Measurements from ENCODE around the gene TAMM41.

The TAMM41 gene

DNA sequence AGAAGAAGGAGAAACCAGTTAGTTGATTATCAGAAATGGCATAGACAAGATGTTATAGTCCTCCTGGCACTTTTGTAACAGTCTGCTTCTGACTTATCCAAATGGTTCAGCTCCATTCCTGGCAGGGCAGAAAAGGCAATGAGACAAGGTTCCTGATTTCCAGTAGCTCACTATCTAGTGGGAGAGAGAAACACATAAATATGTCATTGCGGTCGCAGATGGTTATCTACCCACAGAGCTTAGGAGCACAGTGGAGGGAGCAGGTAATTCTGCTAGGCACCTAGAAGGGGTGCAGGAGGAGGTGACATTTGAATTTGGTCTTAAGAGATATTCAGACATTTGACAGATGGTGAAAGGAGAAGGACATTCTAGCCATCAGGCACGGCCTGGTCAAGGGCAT, 78.1 kb downstream of the TAMM41 start:
- TF ChIP-seq, protein P1, sequence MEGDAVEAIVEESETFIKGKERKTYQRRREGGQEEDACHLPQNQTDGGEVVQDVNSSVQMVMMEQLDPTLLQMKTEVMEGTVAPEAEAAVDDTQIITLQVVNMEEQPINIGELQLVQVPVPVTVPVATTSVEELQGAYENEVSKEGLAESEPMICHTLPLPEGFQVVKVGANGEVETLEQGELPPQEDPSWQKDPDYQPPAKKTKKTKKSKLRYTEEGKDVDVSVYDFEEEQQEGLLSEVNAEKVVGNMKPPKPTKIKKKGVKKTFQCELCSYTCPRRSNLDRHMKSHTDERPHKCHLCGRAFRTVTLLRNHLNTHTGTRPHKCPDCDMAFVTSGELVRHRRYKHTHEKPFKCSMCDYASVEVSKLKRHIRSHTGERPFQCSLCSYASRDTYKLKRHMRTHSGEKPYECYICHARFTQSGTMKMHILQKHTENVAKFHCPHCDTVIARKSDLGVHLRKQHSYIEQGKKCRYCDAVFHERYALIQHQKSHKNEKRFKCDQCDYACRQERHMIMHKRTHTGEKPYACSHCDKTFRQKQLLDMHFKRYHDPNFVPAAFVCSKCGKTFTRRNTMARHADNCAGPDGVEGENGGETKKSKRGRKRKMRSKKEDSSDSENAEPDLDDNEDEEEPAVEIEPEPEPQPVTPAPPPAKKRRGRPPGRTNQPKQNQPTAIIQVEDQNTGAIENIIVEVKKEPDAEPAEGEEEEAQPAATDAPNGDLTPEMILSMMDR (IDR thresholded peaks at IDR 0.05): no peak

DNA sequence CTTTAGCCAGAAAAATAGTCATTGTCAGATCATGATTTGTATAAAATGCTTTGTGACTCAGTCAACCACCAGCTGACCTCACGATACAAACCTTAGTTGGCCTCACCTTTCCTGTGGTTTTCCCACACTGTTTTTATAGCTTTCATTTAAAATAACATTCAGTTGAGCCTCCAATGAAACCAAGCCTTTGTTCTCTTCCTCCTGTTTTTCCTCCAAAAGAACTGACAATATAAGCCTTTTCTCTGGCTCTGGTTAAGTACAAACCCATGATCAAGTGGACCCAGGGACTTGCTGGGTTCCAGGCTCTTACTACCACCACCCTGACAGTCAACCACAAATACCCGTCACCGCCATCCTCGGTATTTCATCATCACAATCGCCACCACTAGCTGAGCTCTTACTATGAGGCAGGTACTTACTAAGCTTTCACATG, 81.7 kb downstream of the TAMM41 start:
- TF ChIP-seq, protein P1 (IDR thresholded peaks at IDR 0.05): no peak

DNA sequence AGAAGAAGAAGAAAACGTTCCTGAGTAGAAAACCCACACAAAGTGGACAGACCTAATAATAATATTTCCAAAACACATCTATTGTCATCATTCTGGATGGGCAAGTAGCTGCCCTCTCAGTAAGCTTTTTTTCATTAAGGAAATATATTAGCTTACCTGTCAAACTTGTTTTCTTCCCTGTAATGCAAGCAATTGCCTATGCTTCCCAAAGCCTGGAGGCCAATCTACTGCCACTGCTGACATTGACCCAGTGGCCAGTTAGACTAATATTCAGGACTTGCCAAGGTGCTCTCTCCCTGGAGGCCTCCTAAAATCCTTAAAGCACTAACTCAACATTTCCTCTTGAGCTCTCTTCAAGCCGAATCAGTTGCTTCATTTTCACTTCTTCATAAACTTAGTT, 86.7 kb downstream of the TAMM41 start:
- TF ChIP-seq, protein P1 (IDR thresholded peaks at IDR 0.05): no peak

DNA sequence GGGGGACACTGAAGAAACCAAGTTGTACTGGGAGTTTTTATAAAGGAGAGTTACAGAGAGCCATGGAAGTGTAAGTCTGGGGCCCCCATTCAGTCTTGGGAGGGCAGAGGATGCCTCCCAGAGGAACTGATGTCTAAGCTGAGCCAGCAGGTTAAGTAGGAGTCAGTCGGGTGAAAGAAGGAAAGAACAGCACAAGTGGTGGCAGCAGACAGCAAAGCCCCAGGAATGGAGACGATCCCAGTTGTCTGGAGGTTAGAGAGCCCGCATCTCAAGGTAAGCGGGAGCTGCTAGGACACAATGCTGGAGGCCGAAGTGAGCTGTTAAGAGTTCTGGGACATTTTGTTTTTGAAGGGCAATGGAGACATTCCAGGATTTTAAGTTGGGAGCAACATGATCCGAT, 88.8 kb downstream of the TAMM41 start:
- TF ChIP-seq, protein P1 (IDR thresholded peaks at IDR 0.05): no peak

DNA sequence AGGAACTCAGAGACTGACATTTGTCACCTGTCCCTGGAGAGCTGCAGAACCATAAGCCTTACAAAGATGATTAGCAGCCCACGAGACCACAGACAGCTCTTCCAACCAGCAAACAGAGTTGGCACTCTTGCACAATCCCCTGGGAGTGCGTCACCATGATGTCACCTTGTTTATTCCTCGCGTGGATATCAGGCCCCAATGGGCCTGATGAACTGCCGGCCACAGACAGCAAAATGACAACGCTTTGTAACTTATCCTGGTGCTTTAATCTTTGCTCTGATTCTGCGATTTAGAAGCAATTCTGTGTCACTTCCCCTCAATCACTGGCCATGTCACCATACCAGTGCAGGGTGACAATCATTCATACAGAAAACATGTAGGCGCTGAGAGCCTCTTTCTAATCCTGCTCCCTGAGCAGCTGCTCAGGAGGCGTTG, 89.2 kb downstream of the TAMM41 start:
- TF ChIP-seq, protein P1 (IDR thresholded peaks at IDR 0.05): no peak

DNA sequence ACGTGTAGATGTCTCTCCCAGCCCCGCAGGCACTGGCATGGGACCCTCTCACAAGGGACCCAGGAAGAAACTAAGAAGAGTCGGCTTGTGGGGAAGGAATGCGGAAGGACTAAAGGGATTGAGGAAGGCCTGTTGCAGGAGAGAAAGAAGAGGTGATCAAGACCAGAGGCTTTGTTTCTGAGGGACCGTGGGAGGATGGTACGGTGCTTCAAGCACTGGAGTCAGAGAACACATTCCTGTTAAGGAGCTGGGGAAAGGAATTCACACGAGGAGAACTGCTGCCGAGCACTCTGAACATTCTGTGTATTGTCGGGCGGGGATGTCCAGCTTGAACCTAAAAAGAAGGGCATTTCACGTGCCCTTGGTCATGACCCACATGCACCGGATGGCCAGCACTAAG, 91.4 kb downstream of the TAMM41 start:
- TF ChIP-seq, protein P1 (IDR thresholded peaks at IDR 0.05): no peak

Data from LNCAP (cell line).